Measurements from ENCODE around the gene HIRIP3. TPM values are rescaled to one million over a fixed set of nuclear protein-coding genes. Genes with fewer than 3 reads are reported as not detected.
"Not testable (repeated sequence)": the region's sequence is repeated elsewhere in the genome, so short reads cannot be mapped to it uniquely, and the experiment has no call there.

The HIRIP3 gene
- polyA plus RNA-seq (ENCODE audit: insufficient read length in 4 of 4), result 10 to 100 TPM; 15.2 to 22.5 (median 16.6) TPM

GRCh38 chr16:29995324-29995910, at the start of gene HIRIP3:
TSS of gene HIRIP3 (minus strand) at chr16:29995617. CDS start at chr16:29995605, 12 bp downstream.
- peak; percentile 63 to 77 (median 70) for DNase-seq (ENCODE audit: low read depth in 4 of 4, low spot score in 3 of 4)

- DNase-seq (ENCODE audit: low read depth in 4 of 4, low spot score in 3 of 4), result peak in 1 of 4 donors; percentile 19
Measured at GRCh38 chr16:30041841-30042240, 46.4 kb upstream of the HIRIP3 start.

- DNase-seq (ENCODE audit: low read depth in 4 of 4, low spot score in 3 of 4), result not testable (repeated sequence)
Measured at GRCh38 chr16:30040690-30041089, 45.3 kb upstream of the HIRIP3 start.

- DNase-seq (ENCODE audit: low read depth in 4 of 4, low spot score in 3 of 4), result no peak
Measured at GRCh38 chr16:30040221-30040620, 44.8 kb upstream of the HIRIP3 start.

- DNase-seq (ENCODE audit: low read depth in 4 of 4, low spot score in 3 of 4), result no peak
Measured at GRCh38 chr16:30033270-30033669, 37.9 kb upstream of the HIRIP3 start.

- peak in 2 of 4 donors; percentile 60 to 67 for DNase-seq (ENCODE audit: low read depth in 4 of 4, low spot score in 3 of 4)
Measured at GRCh38 chr16:30032083-30032819, 36.8 kb upstream of the HIRIP3 start.

GRCh38 chr16:30031477-30031918, 36.1 kb upstream of the HIRIP3 start:
- no peak for DNase-seq (ENCODE audit: low read depth in 4 of 4, low spot score in 3 of 4)

- no peak for DNase-seq (ENCODE audit: low read depth in 4 of 4, low spot score in 3 of 4)
Measured at GRCh38 chr16:30030841-30031413, 35.5 kb upstream of the HIRIP3 start, which contains the start of gene TLCD3B. TSS of gene TLCD3B (minus strand) at chr16:30031271. CDS start at chr16:30030527, 744 bp downstream.

GRCh38 chr16:30030011-30030685, 34.7 kb upstream of the HIRIP3 start:
- no peak for DNase-seq (ENCODE audit: low read depth in 4 of 4, low spot score in 3 of 4)

- DNase-seq (ENCODE audit: low read depth in 4 of 4, low spot score in 3 of 4), result no peak
Measured at GRCh38 chr16:30028438-30029076, 33.1 kb upstream of the HIRIP3 start.

GRCh38 chr16:30027588-30028437, 32.4 kb upstream of the HIRIP3 start:
- no peak for DNase-seq (ENCODE audit: low read depth in 4 of 4, low spot score in 3 of 4)

- no peak for DNase-seq (ENCODE audit: low read depth in 4 of 4, low spot score in 3 of 4)
Measured at GRCh38 chr16:30026449-30026848, 31.0 kb upstream of the HIRIP3 start.

- no peak for DNase-seq (ENCODE audit: low read depth in 4 of 4, low spot score in 3 of 4)
Measured at GRCh38 chr16:30025574-30025973, 30.2 kb upstream of the HIRIP3 start.

GRCh38 chr16:30025156-30025555, 29.7 kb upstream of the HIRIP3 start:
- DNase-seq (ENCODE audit: low read depth in 4 of 4, low spot score in 3 of 4), result no peak

GRCh38 chr16:30024451-30024850, 29.0 kb upstream of the HIRIP3 start:
- no peak for DNase-seq (ENCODE audit: low read depth in 4 of 4, low spot score in 3 of 4)

- no peak for DNase-seq (ENCODE audit: low read depth in 4 of 4, low spot score in 3 of 4)
Measured at GRCh38 chr16:30023586-30023985, 28.2 kb upstream of the HIRIP3 start.

GRCh38 chr16:30022887-30023286, 27.5 kb upstream of the HIRIP3 start, which contains the start of gene C16orf92:
TSS of gene C16orf92 (plus strand) at chr16:30023198. CDS start at chr16:30023341, 143 bp downstream.
- DNase-seq (ENCODE audit: low read depth in 4 of 4, low spot score in 3 of 4), result no peak

- no peak for DNase-seq (ENCODE audit: low read depth in 4 of 4, low spot score in 3 of 4)
Measured at GRCh38 chr16:30018731-30019158, 23.3 kb upstream of the HIRIP3 start.

- not testable (repeated sequence) for DNase-seq (ENCODE audit: low read depth in 4 of 4, low spot score in 3 of 4)
Measured at GRCh38 chr16:30017937-30018336, 22.5 kb upstream of the HIRIP3 start.
